ENCODE results near the gene NLRC5. TPM values are rescaled to one million over a fixed set of nuclear protein-coding genes. Genes with fewer than 3 reads are reported as not detected.
A peak's percentile ranks its signal among the peaks of the same experiment; 100 is the strongest.

Gene NLRC5
- polyA plus RNA-seq (ENCODE audit: insufficient read length in 4 of 4), result 1 to 10 TPM; 2.2 to 4.8 (median 3.4) TPM

- peak in 3 of 4 donors; percentile 21 to 64 (median 61) for DNase-seq (ENCODE audit: low read depth in 4 of 4, low spot score in 2 of 4)
Observed at GRCh38 chr16:56988948-56989945, at the start of gene NLRC5. NLRC5 (plus strand) TSS chr16:56989557; CDS start chr16:57020713, 31,156 bp downstream.

GRCh38 chr16:56939801-56940200 lies 49.6 kb upstream of the NLRC5 start:
- DNase-seq (ENCODE audit: low read depth in 4 of 4, low spot score in 2 of 4), result no peak

DNA sequence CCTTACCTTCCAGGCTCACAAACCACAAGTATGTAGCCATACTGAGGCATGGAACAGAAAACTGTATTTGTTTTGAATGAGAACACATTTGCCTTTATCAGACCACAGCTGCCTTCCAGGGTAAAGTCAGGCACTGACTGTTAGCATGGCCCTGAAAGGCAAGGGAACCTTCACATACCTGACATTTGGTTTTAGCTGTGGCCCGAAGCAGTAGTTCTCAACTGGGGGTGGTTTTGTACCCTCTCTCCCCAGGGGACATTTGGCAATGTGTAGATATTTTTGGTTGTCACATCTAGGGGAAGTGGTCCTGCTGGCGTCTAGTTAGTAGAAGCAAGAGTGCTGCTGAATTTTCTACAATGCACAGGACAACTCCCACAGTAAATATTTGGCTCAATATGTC lies 48.3 kb upstream of the NLRC5 start:
- DNase-seq (ENCODE audit: low read depth in 4 of 4, low spot score in 2 of 4), result no peak

- DNase-seq (ENCODE audit: low read depth in 4 of 4, low spot score in 2 of 4), result no peak
Observed at GRCh38 chr16:56941856-56942331, 47.5 kb upstream of the NLRC5 start.

GRCh38 chr16:56943761-56944375 lies 45.5 kb upstream of the NLRC5 start:
- no peak for DNase-seq (ENCODE audit: low read depth in 4 of 4, low spot score in 2 of 4)

DNA sequence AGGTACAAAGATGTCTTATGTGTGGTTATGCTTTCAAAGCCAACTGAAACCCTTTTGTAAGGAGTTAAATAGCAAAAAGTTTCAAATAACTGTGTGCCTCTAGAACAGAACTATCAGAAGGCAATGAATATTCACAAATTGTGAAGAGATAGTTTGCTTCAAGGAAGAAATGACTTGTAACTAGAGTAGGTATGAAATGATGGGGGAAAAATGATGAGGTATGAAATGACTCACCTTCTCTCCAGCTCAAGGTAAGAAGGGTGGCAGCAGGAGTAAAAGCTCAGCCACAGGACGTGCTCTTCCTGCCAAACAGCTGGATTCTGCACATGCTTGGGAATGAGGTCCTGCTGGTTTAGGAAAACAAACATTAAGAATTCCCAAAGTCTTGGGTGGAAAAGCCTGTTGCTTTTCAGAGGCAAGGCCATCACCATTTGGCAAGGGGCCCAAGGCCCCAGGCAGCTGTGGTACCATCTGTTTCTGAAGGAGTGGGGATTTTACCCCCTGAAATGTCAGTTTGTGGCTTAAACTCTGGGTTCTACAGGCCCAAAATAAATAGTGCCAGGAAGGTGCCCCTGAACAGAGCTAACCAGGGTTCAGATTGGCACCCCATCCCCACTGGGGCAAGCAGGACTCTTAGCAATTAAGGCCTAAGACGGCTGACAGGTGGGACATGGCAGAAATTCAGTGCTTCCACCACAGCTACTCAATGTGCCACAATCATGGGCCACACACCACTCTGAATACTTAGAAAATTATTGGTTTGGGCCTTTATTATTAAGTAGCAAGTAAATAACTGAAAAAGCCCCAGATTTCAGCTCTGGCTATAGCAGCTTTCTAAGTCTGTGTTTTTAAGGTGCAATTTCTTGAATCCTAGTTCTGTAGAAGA lies 44.2 kb upstream of the NLRC5 start:
- DNase-seq (ENCODE audit: low read depth in 4 of 4, low spot score in 2 of 4), result no peak

GRCh38 chr16:56945847-56946527 lies 43.4 kb upstream of the NLRC5 start:
- DNase-seq (ENCODE audit: low read depth in 4 of 4, low spot score in 2 of 4), result no peak

DNA sequence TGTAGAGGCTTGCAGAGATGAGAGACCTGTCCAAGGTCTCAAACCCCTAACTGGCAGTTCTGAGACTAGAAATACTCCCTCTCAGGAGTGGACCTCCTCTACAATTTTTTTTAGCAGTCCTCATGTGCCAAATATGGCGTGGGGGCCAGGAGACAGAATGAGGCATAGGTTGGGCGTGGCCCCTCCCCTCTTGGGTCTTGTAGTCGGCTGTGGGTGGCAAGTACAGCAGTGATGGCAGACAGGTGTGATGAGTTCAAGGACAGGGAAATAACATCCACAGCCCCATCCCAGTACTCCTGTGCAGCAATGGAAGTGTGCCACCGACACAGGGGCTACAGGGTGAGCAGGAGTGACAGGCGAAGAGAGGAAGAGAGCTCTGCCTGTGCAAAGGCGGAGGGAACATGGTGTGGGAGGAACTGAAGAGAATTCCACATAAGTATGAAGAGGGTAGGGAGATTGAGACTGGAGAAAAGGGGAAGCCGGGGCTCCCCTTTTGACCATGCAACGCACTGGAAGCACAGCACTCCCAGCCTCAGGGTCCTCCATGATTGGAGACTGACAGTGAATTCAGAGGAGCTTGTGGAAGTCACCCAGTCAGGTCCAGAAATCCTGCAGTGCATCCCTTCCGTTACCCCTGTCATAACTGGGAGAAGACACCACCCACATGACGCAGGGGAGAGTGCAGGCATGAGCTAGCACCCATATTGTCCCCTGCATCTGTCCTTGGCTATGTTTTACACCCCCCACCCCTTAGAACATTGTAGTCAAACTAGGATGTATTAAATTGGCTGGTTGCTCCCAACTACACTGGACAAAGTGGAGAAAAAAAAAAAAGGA lies 42.4 kb upstream of the NLRC5 start:
- no peak for DNase-seq (ENCODE audit: low read depth in 4 of 4, low spot score in 2 of 4)

DNA sequence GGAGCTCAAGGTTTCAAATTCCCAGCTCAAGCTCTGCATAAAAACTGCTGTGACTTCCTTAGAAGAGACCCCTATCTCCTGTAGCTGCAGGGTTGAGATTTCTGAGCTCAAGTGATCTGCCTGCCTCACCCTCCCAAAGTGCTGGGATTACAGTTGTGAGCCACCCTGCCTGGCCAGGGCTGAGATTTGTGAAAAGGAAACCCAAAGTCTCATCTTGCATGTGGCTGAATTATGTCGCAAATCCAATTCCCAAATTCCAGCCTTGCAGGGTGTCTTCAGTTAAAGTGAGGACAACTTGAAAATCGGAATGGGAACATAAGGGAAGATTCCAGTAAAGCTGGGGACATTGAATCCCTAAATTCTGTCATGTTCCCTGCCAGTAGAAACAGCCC lies 41.8 kb upstream of the NLRC5 start:
- no peak for DNase-seq (ENCODE audit: low read depth in 4 of 4, low spot score in 2 of 4)

GRCh38 chr16:56948234-56948633 lies 41.1 kb upstream of the NLRC5 start:
- no peak for DNase-seq (ENCODE audit: low read depth in 4 of 4, low spot score in 2 of 4)

DNA sequence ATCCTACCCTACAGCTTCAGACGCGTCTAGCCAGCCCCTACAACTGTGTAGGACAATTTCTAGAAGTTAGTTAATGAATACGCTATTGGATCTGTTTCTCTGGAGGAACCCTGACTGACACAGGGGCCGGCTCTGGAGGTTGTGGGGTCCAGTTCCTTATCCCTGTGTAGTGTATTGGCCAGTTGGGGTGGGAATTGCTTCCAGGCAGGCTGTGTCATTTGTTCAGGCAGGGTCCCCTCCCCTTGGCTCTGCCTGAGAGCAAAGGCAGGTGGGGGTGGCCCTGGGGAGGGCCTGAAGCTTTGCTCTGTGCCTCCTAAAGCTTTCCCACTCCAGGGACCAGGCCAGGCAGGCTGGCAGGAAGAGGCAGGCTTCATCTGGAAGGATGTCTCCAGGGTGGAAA lies 39.3 kb upstream of the NLRC5 start:
- no peak for DNase-seq (ENCODE audit: low read depth in 4 of 4, low spot score in 2 of 4)

DNA sequence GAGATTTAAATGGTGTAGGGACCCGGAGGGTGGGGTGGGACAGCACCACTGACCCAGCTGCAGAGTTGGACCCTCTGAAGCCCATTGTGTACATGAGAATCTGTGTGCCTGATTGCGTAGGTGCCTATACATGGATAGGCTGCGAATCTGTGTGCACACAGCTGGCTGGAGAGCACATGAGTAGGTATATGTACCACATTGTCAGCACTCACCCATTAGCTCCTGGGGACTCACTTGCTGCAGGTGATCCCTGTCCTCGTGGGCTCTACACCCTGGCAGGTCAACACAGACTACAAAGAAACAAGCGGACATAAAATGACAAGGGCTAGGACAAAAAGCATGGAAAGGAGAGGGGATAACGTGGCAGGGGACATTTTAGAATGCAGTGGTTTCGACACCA lies 38.9 kb upstream of the NLRC5 start:
- DNase-seq (ENCODE audit: low read depth in 4 of 4, low spot score in 2 of 4), result no peak

DNA sequence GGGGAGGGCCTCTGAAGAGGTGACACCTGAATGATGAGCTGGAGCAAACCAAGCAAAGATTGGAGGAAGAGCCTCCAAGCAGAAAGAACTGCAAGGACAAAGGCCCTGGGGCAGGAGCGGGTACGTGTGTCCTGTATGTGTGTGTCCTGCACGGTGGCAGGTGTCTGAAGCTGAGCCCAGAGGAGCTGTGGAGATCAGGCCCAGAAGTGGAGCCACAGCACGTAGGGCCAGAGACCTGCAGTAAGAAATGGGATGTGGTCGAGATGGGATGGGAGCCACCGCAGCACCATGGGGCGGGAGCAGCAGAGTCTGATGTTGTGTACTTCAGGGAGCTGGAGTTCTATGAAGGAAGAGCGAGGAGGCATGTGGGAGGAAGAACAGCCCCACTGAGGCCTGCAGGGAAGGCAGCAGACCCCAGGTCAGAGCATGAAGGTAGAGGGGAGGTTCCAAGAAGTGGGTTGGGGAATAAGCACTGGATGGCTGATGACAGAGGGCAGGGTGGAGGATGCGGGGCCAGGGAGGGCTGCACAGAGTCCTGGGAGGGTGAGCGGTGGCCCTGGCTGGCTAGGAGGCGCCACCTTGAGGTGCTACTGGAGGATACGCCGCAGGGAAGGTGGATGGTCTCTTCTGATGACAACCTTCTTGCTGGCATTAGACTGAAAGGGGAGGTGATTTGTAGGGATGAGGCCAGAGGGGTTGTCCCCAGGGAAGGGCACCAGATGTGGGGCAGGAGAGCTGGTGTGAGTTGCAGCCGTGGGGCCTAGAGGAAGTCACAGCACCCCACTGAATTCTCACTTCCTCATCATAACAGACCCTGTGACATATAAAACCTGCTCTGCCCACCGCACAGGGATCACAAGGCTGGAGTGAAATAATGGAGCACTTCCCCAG lies 38.2 kb upstream of the NLRC5 start:
- DNase-seq (ENCODE audit: low read depth in 4 of 4, low spot score in 2 of 4), result no peak

GRCh38 chr16:56953006-56953405 lies 36.4 kb upstream of the NLRC5 start:
- DNase-seq (ENCODE audit: low read depth in 4 of 4, low spot score in 2 of 4), result no peak

DNA sequence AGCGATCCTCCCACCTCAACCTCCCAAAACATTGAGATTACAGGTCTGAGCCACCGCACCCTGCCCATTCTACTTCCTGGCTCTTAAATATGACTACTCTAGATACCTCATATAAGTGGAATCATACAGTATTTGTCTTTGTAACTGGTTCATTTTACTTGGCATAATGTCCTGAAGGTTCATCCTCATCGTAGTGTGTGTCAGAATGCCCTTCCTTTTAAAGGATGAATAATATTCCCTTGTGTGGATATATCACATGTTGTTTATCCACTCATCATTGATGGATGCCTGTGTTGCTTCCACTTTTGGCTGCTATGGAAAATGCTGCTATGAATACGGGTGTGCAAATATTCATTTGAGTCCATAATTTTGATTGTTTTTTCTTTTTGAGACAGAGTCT lies 33.3 kb upstream of the NLRC5 start:
- DNase-seq (ENCODE audit: low read depth in 4 of 4, low spot score in 2 of 4), result no peak

GRCh38 chr16:56956756-56957155 lies 32.6 kb upstream of the NLRC5 start:
- DNase-seq (ENCODE audit: low read depth in 4 of 4, low spot score in 2 of 4), result no peak

GRCh38 chr16:56960681-56961281 lies 28.6 kb upstream of the NLRC5 start:
- DNase-seq (ENCODE audit: low read depth in 4 of 4, low spot score in 2 of 4), result no peak

GRCh38 chr16:56961386-56961785 lies 28.0 kb upstream of the NLRC5 start:
- DNase-seq (ENCODE audit: low read depth in 4 of 4, low spot score in 2 of 4), result peak in 1 of 4 donors; percentile 18

All from left renal cortex interstitium (tissue), 4 donors.